Trophoblast cell (in vitro differentiated cells and primary cell): Measurements from ENCODE around the gene BTBD10.

ENCODE experiments used
- DNase-seq, 2 donors: peaks; one replicate each; pipeline ENCODE4 v3.0.0-alpha.2; 2016
- H2AFZ ChIP-seq: 2 replicates; pipeline ENCODE4 v1.6.1; 2013; ENCODE audit warnings: low read length, moderate library complexity, mild to moderate bottlenecking; ENCODE audit not compliant: insufficient read depth, poor library complexity
- H2AK5ac ChIP-seq: 2 replicates; pipeline ENCODE4 v1.6.1; 2013; ENCODE audit warnings: mild to moderate bottlenecking, low read length
- H2BK120ac ChIP-seq: 2 replicates; pipeline ENCODE4 v1.6.1; 2013; ENCODE audit warnings: low read length, mild to moderate bottlenecking, moderate library complexity; ENCODE audit not compliant: insufficient read depth, poor library complexity
- H2BK12ac ChIP-seq: 2 replicates; pipeline ENCODE4 v1.6.1; 2013; ENCODE audit warnings: mild to moderate bottlenecking, low read length, moderate library complexity
- H2BK5ac ChIP-seq: 2 replicates; pipeline ENCODE4 v1.6.1; 2013; ENCODE audit warnings: low read length, low read depth, moderate library complexity, mild to moderate bottlenecking; ENCODE audit not compliant: poor library complexity
- H3K14ac ChIP-seq: 2 replicates; pipeline ENCODE4 v1.6.1; 2013; ENCODE audit warnings: mild to moderate bottlenecking, low read length
- H3K18ac ChIP-seq: 2 replicates; pipeline ENCODE4 v1.6.1; 2013; ENCODE audit warnings: mild to moderate bottlenecking, low read length
- H3K23ac ChIP-seq: 2 replicates; pipeline ENCODE4 v1.6.1; 2013; ENCODE audit warnings: low read length
- H3K27ac ChIP-seq: 2 replicates; pipeline ENCODE4 v1.5.1; 2013; ENCODE audit warnings: low read depth, mild to moderate bottlenecking, inconsistent platforms, low read length, moderate library complexity
- H3K27me3 ChIP-seq: 2 replicates; pipeline ENCODE4 v1.6.1; 2013; ENCODE audit warnings: inconsistent platforms, mild to moderate bottlenecking, low read length, moderate library complexity; ENCODE audit not compliant: insufficient read depth
- H3K36me3 ChIP-seq, 2 experiments: 1 replicate in 1 of 2; 2 replicates in 1 of 2; pipeline ENCODE4 v1.6.1; 2013; ENCODE audit warnings: low read length in 2 of 2, mild to moderate bottlenecking in 2 of 2, moderate library complexity in 1 of 2; ENCODE audit not compliant: insufficient read depth in 2 of 2, control insufficient read depth in 1 of 2
- H3K4ac ChIP-seq: 2 replicates; pipeline ENCODE4 v1.6.1; 2013; ENCODE audit warnings: low read depth, mild to moderate bottlenecking, low read length, moderate library complexity
- H3K4me1 ChIP-seq, 2 experiments: 1 replicate in 1 of 2; 2 replicates in 1 of 2; pipeline ENCODE4 v1.6.1; 2013; ENCODE audit warnings: low read length in 2 of 2, mild to moderate bottlenecking in 2 of 2, moderate library complexity in 1 of 2; ENCODE audit not compliant: insufficient read depth in 2 of 2, control insufficient read depth in 1 of 2
- H3K4me2 ChIP-seq: 2 replicates; pipeline ENCODE4 v1.6.1; 2013; ENCODE audit warnings: inconsistent platforms, mild to moderate bottlenecking, low read length, moderate library complexity
- H3K4me3 ChIP-seq: 2 replicates; pipeline ENCODE4 v1.5.1; 2013; ENCODE audit warnings: mild to moderate bottlenecking, low read depth, low read length, inconsistent platforms
- H3K79me1 ChIP-seq: one replicate; pipeline ENCODE4 v1.6.1; 2013; ENCODE audit warnings: low read length
- H3K79me2 ChIP-seq: 2 replicates; pipeline ENCODE4 v1.6.1; 2013; ENCODE audit warnings: low read length, mild to moderate bottlenecking; ENCODE audit not compliant: control insufficient read depth, insufficient read depth, poor library complexity
- H3K9ac ChIP-seq: 2 replicates; pipeline ENCODE4 v1.6.1; 2013; ENCODE audit warnings: mild to moderate bottlenecking, low read length
- H3K9me3 ChIP-seq: 2 replicates; pipeline ENCODE4 v1.6.1; 2013; ENCODE audit warnings: low read depth, mild to moderate bottlenecking, control low read depth, inconsistent platforms, low read length; ENCODE audit not compliant: insufficient read depth
- H4K12ac ChIP-seq: 2 replicates; pipeline ENCODE4 v1.6.1; 2013; ENCODE audit warnings: low read depth, mild to moderate bottlenecking, low read length, moderate library complexity
- H4K8ac ChIP-seq: 2 replicates; pipeline ENCODE4 v1.6.1; 2013; ENCODE audit warnings: low read depth, mild to moderate bottlenecking, low read length, moderate library complexity
- H4K91ac ChIP-seq: one replicate; pipeline ENCODE4 v1.6.1; 2013; ENCODE audit warnings: low read depth, mild to moderate bottlenecking, low read length, moderate library complexity
- WGBS: extraction: QIAGEN DNeasy Blood & Tissue Kit; methylation state at CpG from one replicate; pipeline ENCODE4 v1.1.7; 2013; ENCODE audit warnings: missing lambda C conversion rate; ENCODE audit not compliant: insufficient read length, insufficient coverage; ENCODE audit errors: extremely low coverage; 5-methylcytosine and 5-hydroxymethylcytosine counted together

Gene BTBD10

GRCh38 chr11:13373216-13373615, 89.8 kb downstream of the BTBD10 start:
- no CpG with 5 or more reads among the region's 2 CpGs for WGBS
- H3K9me3 ChIP-seq = no peaks in the 10 kb centered on the region

GRCh38 chr11:13368041-13368446, 95.0 kb downstream of the BTBD10 start:
- no peaks in the 10 kb centered on the region for H3K79me2 ChIP-seq
- H3K36me3 ChIP-seq = peaks cover 5 to 7% of the 10 kb centered on the region in 2 experiments
- H3K4me3 ChIP-seq = no peak overlapping the region
- H3K14ac ChIP-seq = peak overlapping the region; percentile 39
- H3K4ac ChIP-seq = peak overlapping the region; percentile 4
- peak overlapping the region; percentile 39 for H3K27ac ChIP-seq
- H4K8ac ChIP-seq = peak overlapping the region; percentile 74
- H3K4me2 ChIP-seq = peak overlapping the region; percentile 28
- H4K91ac ChIP-seq = peak overlapping the region; percentile 59
- peak overlapping the region; percentile 49 for H3K18ac ChIP-seq
- H2BK12ac ChIP-seq = peak overlapping the region; percentile 93
- peaks cover 7 to 10% of the 10 kb centered on the region in 2 experiments for H3K4me1 ChIP-seq
- no CpG with 5 or more reads among the region's 5 CpGs for WGBS
- no peak overlapping the region for H2AFZ ChIP-seq
- H3K9ac ChIP-seq = no peak overlapping the region
- H2AK5ac ChIP-seq = peak overlapping the region; percentile 60
- H3K27me3 ChIP-seq = no peaks in the 10 kb centered on the region
- no peak overlapping the region for H3K23ac ChIP-seq
- no peak overlapping the region for H2BK5ac ChIP-seq
- no peak overlapping the region for H2BK120ac ChIP-seq
- peak; percentile 39 to 84 for DNase-seq
- H3K79me1 ChIP-seq = peaks cover 6% of the 10 kb centered on the region
- H3K9me3 ChIP-seq = no peaks in the 10 kb centered on the region
- no peak overlapping the region for H4K12ac ChIP-seq

More at GRCh38 chr11:13373216-13373615, 89.8 kb downstream of the BTBD10 start:
- Histone ChIP-seq H3K79me2 (no peaks in the 10 kb centered on the region), H3K14ac (no peak overlapping the region), H4K91ac (no peak overlapping the region), H3K4me3 (no peak overlapping the region), H3K4me1 (peaks cover 3 to 7% of the 10 kb centered on the region in 2 experiments), H3K9ac (no peak overlapping the region), H3K27ac (no peak overlapping the region), H2AK5ac (no peak overlapping the region), H3K23ac (no peak overlapping the region), H4K12ac (no peak overlapping the region), H4K8ac (no peak overlapping the region), H2BK12ac (no peak overlapping the region), H3K4me2 (no peak overlapping the region), H3K4ac (no peak overlapping the region), H3K79me1 (peaks cover 5% of the 10 kb centered on the region), H3K18ac (no peak overlapping the region), H2BK120ac (no peak overlapping the region), H2AFZ (no peak overlapping the region), H3K27me3 (no peaks in the 10 kb centered on the region), H2BK5ac (no peak overlapping the region), H3K36me3 (peaks cover 16 to 20% of the 10 kb centered on the region in 2 experiments)
- DNase-seq = no peak

GRCh38 chr11:13367115-13367514, 95.9 kb downstream of the BTBD10 start:
- Histone ChIP-seq H3K4ac (no peak overlapping the region), H3K27ac (no peak overlapping the region), H3K23ac (no peak overlapping the region), H2BK12ac (peak overlapping the region; percentile 63), H4K8ac (peak overlapping the region; percentile 39), H2AK5ac (peak overlapping the region; percentile 35), H3K79me1 (peaks cover 6% of the 10 kb centered on the region), H4K12ac (no peak overlapping the region), H2BK5ac (peak overlapping the region; percentile 28), H3K4me1 (peaks cover 7 to 10% of the 10 kb centered on the region in 2 experiments), H3K9me3 (no peaks in the 10 kb centered on the region), H3K79me2 (no peaks in the 10 kb centered on the region), H2BK120ac (no peak overlapping the region), H2AFZ (no peak overlapping the region), H3K18ac (peak overlapping the region; percentile 18), H3K9ac (no peak overlapping the region), H3K14ac (peak overlapping the region; percentile 11), H4K91ac (peak overlapping the region; percentile 67), H3K36me3 (peaks cover 4% of the 10 kb centered on the region in 2 experiments), H3K4me2 (no peak overlapping the region), H3K4me3 (no peak overlapping the region), H3K27me3 (no peaks in the 10 kb centered on the region)
- no CpG with 5 or more reads among the region's 4 CpGs for WGBS
- no peak for DNase-seq

GRCh38 chr11:13366266-13367026, 96.6 kb downstream of the BTBD10 start:
- Histone ChIP-seq H3K23ac (no peak overlapping the region), H3K79me2 (no peaks in the 10 kb centered on the region), H2BK12ac (no peak overlapping the region), H3K9ac (no peak overlapping the region), H3K18ac (no peak overlapping the region), H2BK120ac (no peak overlapping the region), H3K79me1 (peaks cover 6% of the 10 kb centered on the region), H3K4me1 (peaks cover 7 to 10% of the 10 kb centered on the region in 2 experiments), H2BK5ac (no peak overlapping the region), H3K4ac (no peak overlapping the region), H3K4me3 (no peak overlapping the region), H4K12ac (no peak overlapping the region), H3K14ac (no peak overlapping the region), H4K91ac (no peak overlapping the region), H3K27me3 (no peaks in the 10 kb centered on the region), H2AFZ (no peak overlapping the region), H3K4me2 (no peak overlapping the region), H3K36me3 (peaks cover 2% of the 10 kb centered on the region in 2 experiments), H3K27ac (no peak overlapping the region), H4K8ac (no peak overlapping the region), H3K9me3 (no peaks in the 10 kb centered on the region), H2AK5ac (no peak overlapping the region)
- WGBS = no CpG with 5 or more reads among the region's 7 CpGs
- no peak for DNase-seq
